Naive thymus-derived CD8-positive, alpha-beta T cell (primary cell): ENCODE results near the gene NKAPL. TPM values are rescaled to one million over a fixed set of nuclear protein-coding genes. Genes with fewer than 3 reads are reported as not detected.

Experiments
- ATAC-seq, 2 donors: fragments of 150-1000 bp; cut with Tn5 transposase in 1 of 2; sonication (Bioruptor Pico), chemical (Tn5 transposase) in 1 of 2; 1 replicate in 1 of 2; 2 replicates in 1 of 2; pipeline ENCODE4 v1.10.0; 2021; ENCODE audit warnings: mild to moderate bottlenecking in 2 of 2, moderate library complexity in 2 of 2
- POLR2A ChIA-PET: fragments of 350-600 bp; sonication (Branson Sonifier 250); formaldehyde crosslinking; loops from one replicate; lab custom pipeline; 2021; ENCODE audit warnings: antibody characterized with exemption; lab: Charles Lee
- DNase-seq, 10 donors: peaks; one replicate each; pipeline versions ENCODE4 v3.0.0 to v3.0.0-alpha.2; 2020 to 2022
- H3K27ac Mint-ChIP-seq, 10 donors: one replicate each; pipeline ENCODE4 v1.8.0; 2020 to 2022; ENCODE audit warnings: mild to moderate bottlenecking in 10 of 10, mixed read lengths in 10 of 10, moderate library complexity in 4 of 10, inconsistent platforms in 1 of 10
- H3K27me3 Mint-ChIP-seq, 5 donors: one replicate each; pipeline ENCODE4 v1.8.0; 2021 to 2022; ENCODE audit warnings: mixed read lengths in 5 of 5
- H3K36me3 Mint-ChIP-seq, 3 donors: one replicate each; pipeline ENCODE4 v1.8.0; 2020 to 2022; ENCODE audit warnings: mixed read lengths in 3 of 3, mild to moderate bottlenecking in 2 of 3, inconsistent platforms in 1 of 3
- H3K4me1 Mint-ChIP-seq, 4 donors: one replicate each; pipeline ENCODE4 v1.8.0; 2021 to 2022; ENCODE audit warnings: mixed read lengths in 4 of 4
- H3K4me3 Mint-ChIP-seq, 10 donors: one replicate each; pipeline ENCODE4 v1.8.0; 2020 to 2022; ENCODE audit warnings: mild to moderate bottlenecking in 10 of 10, mixed read lengths in 10 of 10, moderate library complexity in 6 of 10, inconsistent platforms in 1 of 10
- H3K9me3 Mint-ChIP-seq, 9 donors: one replicate each; pipeline ENCODE4 v1.8.0; 2020 to 2022; ENCODE audit warnings: mixed read lengths in 9 of 9, mild to moderate bottlenecking in 3 of 9, inconsistent platforms in 1 of 9, moderate library complexity in 1 of 9
- polyA plus RNA-seq, 3 donors: library from polyadenylated mRNA; unstranded; fragments of 300-500 nt; fragmentation: Illumina TruSeq; gene quantifications; one replicate each; pipeline ENCODE4 v1.2.3, GENCODE V29; 2021
- total RNA-seq, 8 experiments: library from RNA in 2 of 8; stranded (reverse) in 2 of 8; gene quantifications; one replicate each; pipeline ENCODE4 v1.2.3 and lab custom pipeline; 2021 to 2026

The NKAPL gene
- total and polyA plus RNA-seq, 5 experiments from 2014 or later = 0.26 to 1.7 (median 1.2) TPM; not detected in 2

DNA sequence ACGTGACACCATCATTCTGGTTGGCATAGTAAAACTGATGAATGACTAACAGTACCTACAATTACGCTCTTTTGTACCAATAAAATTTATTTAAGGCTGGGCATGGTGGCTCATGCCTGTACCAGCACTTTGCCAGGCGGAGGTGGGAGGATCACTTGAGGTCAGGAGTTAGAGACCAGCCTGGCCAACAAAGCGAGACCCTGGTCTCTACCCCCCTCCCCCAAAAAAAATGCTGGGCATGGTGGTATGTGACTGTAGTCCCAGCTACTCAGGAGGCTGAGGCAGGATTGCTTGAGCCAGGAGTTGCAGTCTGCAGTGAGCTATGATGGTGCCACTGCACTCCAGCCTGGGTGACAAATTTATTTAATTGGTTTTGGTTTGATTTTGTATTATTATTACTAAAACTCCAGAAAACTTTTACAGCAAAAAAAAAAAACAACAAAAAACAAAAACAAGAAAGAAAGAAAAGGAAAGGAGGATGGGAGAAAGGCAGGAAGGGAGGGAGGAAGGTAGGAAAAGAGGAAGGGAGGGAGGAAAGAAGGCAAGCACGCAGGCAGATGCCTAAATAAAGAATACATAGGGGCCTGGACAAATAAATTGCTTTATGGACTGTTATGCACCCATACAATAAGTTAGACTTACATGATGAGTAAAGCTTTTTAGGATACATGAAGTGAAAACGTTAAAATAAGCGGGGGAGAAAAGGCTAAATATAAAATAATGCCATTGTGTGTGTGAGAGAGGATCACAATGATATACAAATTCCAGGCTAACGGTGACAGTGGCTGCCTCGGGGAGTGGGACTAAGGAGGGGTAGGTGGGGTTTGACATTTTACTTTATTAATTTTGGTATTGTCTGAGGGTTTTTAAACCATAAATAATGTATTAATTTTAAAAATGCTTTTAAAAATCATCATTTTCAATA lies 34.7 kb upstream of the NKAPL start:
- peak overlapping the region in 3 of 10 donors; percentile 0 to 83 (median 44) for H3K27ac Mint-ChIP-seq
- POLR2A ChIA-PET = interaction anchor here (0.8 kb wide), 1 partner anchor 28 kb away, joined by 8 read pairs; the partner anchor contains the start of gene ZKSCAN4
- H3K9me3 Mint-ChIP-seq = peaks cover 0 to 7% (median 0%) of the 10 kb centered on the region in 9 donors
- ATAC-seq = peak in 1 of 2 donors; percentile 26
- H3K36me3 Mint-ChIP-seq = peaks cover 0 to 13% (median 6%) of the 10 kb centered on the region in 3 donors
- H3K27me3 Mint-ChIP-seq = peaks cover 35 to 50% (median 42%) of the 10 kb centered on the region in 5 donors
- no peak for DNase-seq
- peak overlapping the region; percentile 65 to 93 (median 90) for H3K4me3 Mint-ChIP-seq
- H3K4me1 Mint-ChIP-seq = peaks cover 4 to 18% (median 15%) of the 10 kb centered on the region in 4 donors

DNA sequence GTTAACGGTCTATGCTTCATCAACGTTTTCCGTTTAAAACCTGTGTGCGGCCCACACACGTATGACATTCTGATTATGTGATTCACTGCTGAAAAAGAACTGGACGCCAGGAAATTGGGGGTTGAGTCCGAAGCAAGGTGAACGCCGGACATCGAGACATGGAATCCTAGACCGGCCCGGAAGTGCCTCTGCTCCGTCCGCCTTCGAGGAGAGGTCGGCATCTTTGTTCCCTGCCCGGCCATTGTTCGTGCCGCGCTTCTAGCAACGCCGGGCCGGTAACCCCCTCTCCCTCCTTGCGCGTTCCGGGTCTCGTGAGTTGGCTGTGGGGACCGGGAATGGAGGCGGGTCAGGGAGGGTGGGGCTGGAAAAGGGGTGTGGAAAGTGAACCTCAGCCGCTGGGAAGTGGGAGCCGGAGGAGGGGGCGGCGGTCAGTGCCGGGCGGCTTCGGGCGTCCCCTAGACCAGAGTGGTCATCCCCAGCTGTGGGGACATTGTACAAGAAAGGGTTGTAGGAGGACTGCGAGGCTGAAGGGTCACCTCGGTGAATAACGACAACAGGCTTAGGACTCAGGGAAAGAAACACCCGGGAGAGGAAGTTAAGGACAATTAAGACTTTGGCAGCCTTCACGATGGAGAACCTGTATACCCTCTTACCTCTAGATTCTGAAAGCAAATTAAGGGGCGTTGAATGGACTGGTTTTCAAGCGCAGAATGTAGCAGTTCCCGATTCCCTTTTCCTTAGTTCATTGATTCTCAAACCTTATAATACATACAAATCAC lies 33.9 kb upstream of the NKAPL start, which contains the start of gene ZSCAN9:
Gene ZSCAN9, plus strand, starts transcription at position 220 of the 779 bp plus-strand sequence. CDS start 1,810 bp downstream, outside the sequence.
- Mint-ChIP-seq H3K4me3 (peak within 1 kb of the TSS; percentile 65 to 93 (median 90)), H3K9me3 (peaks cover 0 to 7% (median 0%) of the 10 kb centered on the region in 9 donors), H3K4me1 (peaks cover 4 to 18% (median 15%) of the 10 kb centered on the region in 4 donors), H3K36me3 (peaks cover 4 to 13% (median 7%) of the 10 kb centered on the region in 3 donors), H3K27ac (peak within 1 kb of the TSS in 7 of 10 donors; percentile 0 to 83 (median 57)), H3K27me3 (peaks cover 33 to 46% (median 39%) of the 10 kb centered on the region in 5 donors)
- POLR2A ChIA-PET = no interaction called here
- DNase-seq = peak in 1 of 10 donors; percentile 25
- peak; percentile 53 to 83 for ATAC-seq

DNA sequence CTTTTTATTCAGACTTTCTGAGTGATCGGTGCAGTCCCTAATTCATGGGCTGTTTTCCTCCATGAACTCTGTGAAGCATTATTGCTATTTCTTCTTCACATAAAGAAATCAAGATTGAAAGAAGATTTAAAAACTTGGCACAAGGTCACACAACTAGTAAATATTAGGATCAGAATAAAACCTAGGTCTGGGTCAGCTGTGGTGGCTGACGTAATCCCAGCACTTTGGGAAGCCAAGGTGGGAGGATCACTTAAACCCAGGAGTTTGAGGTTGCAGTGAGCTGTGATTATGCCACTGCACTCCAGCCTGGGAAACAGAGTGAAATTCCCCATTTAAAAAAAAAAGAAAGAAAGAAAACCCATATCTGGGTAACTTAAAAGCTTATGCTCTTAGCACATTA lies 32.6 kb upstream of the NKAPL start:
- peak overlapping the region in 1 of 10 donors; percentile 23 for H3K4me3 Mint-ChIP-seq
- POLR2A ChIA-PET = interaction anchor here (0.7 to 1.0 kb wide), 2 partner anchors 58 to 86 kb away, joined by 3 read pairs; no protein-coding TSS in a partner anchor
- H3K27me3 Mint-ChIP-seq = peaks cover 27 to 39% (median 28%) of the 10 kb centered on the region in 5 donors
- H3K27ac Mint-ChIP-seq = no peak overlapping the region
- ATAC-seq = no peak
- H3K36me3 Mint-ChIP-seq = peaks cover 4 to 13% (median 11%) of the 10 kb centered on the region in 3 donors
- H3K4me1 Mint-ChIP-seq = peaks cover 4 to 18% (median 15%) of the 10 kb centered on the region in 4 donors
- peaks cover 0 to 7% (median 0%) of the 10 kb centered on the region in 9 donors for H3K9me3 Mint-ChIP-seq
- DNase-seq = no peak

DNA sequence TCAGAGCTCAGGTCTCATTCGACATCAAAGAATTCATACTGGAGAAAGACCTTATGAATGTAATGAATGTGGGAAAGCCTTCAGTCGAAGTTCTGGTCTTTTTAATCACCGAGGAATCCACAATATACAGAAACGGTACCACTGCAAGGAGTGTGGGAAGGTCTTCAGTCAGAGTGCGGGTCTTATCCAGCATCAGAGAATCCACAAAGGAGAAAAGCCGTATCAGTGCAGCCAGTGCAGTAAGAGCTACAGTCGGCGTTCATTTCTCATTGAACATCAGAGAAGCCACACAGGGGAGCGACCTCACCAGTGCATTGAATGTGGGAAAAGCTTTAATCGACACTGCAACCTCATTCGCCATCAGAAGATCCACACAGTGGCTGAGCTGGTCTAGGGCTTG lies 26.3 kb upstream of the NKAPL start:
- POLR2A ChIA-PET = no interaction called here
- Mint-ChIP-seq H3K4me1 (no peaks in the 10 kb centered on the region), H3K27ac (no peak overlapping the region), H3K9me3 (peaks cover 0 to 2% (median 0%) of the 10 kb centered on the region in 9 donors), H3K36me3 (peaks cover 0 to 29% (median 4%) of the 10 kb centered on the region in 3 donors), H3K4me3 (no peak overlapping the region), H3K27me3 (peaks cover 3 to 13% (median 6%) of the 10 kb centered on the region in 5 donors)
- DNase-seq (no peak), ATAC-seq (no peak)

DNA sequence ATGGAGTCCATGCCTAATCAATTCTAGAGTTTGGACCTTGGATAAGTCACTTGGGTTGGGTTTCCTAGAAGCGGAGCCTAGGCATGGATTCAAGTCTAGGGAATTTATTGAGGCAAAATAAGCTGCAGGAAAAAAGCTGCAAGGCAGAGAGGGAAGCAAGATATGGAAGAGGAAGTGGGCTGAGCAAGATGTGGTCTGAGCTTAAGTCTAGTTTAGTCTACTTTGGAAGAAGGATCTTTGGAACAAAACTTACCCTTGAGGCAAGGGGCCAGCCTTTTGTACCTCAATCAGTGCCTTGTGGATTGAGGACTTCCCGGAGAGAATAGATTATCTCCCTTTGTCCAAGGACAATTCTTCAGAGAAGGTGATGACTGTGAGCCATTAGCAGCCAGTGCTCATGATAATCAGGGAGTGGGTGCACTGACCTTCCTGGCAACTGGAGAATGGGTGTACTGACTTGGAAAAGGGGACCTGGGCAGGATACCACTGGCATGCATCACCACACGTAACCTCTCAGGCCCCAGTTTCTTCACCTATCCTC lies 23.1 kb upstream of the NKAPL start:
- H3K4me3 Mint-ChIP-seq = no peak overlapping the region
- DNase-seq (no peak), ATAC-seq (no peak)
- H3K36me3 Mint-ChIP-seq = peaks cover 0 to 25% (median 0%) of the 10 kb centered on the region in 3 donors
- peaks cover 2 to 13% (median 6%) of the 10 kb centered on the region in 5 donors for H3K27me3 Mint-ChIP-seq
- no peaks in the 10 kb centered on the region for H3K4me1 Mint-ChIP-seq
- H3K9me3 Mint-ChIP-seq = peaks cover 0 to 2% (median 0%) of the 10 kb centered on the region in 9 donors
- POLR2A ChIA-PET = no interaction called here
- H3K27ac Mint-ChIP-seq = peak overlapping the region in 1 of 10 donors; percentile 74

DNA sequence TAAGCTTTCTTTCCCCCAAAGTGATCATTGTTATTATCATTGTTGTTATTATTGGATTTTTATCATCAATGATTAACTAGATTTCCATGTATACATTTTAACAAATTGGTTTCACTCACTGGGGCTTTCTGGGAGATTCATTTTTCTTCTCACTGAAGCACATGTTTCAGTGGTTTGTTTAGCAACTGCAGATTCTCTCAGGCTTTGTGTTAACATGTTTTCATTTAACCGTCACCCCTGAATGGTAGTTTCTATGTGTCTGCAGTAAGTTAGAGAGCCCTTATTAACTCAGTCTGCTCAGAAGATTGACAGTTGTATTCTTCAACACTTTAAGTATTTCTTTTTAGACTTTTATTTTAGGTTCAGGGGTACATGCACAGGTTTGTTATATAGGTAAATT lies 19.5 kb upstream of the NKAPL start:
- Mint-ChIP-seq H3K27me3 (peaks cover 0 to 13% (median 6%) of the 10 kb centered on the region in 5 donors), H3K4me1 (no peaks in the 10 kb centered on the region), H3K27ac (no peak overlapping the region), H3K9me3 (no peaks in the 10 kb centered on the region), H3K36me3 (peaks cover 5 to 15% (median 13%) of the 10 kb centered on the region in 3 donors), H3K4me3 (no peak overlapping the region)
- ATAC-seq (no peak), DNase-seq (no peak)
- POLR2A ChIA-PET = no interaction called here

DNA sequence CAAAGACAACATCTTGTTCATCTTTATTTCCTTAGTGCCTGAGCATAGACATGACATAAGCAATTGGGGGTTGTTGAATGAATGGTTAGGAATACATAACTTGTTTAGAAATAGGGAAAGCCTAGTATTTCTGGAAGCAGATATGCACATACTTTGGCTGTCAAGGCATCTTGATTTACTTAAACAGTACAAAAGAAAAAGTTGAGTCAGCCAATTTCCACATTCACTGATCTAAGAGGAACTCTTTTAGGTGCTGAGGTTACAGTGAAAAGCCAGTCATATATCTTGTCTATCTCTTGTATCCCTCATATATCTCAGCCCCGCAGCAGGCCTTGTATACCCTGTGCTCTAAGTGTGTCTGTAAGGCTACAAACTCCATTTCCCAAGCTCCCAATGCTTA lies 18.6 kb upstream of the NKAPL start:
- Mint-ChIP-seq H3K36me3 (peaks cover 5 to 23% (median 15%) of the 10 kb centered on the region in 3 donors), H3K27me3 (peaks cover 0 to 11% (median 0%) of the 10 kb centered on the region in 5 donors), H3K4me1 (peaks cover 0 to 2% (median 0%) of the 10 kb centered on the region in 4 donors), H3K9me3 (no peaks in the 10 kb centered on the region), H3K27ac (no peak overlapping the region), H3K4me3 (no peak overlapping the region)
- DNase-seq = no peak
- POLR2A ChIA-PET = no interaction called here
- ATAC-seq = no peak

DNA sequence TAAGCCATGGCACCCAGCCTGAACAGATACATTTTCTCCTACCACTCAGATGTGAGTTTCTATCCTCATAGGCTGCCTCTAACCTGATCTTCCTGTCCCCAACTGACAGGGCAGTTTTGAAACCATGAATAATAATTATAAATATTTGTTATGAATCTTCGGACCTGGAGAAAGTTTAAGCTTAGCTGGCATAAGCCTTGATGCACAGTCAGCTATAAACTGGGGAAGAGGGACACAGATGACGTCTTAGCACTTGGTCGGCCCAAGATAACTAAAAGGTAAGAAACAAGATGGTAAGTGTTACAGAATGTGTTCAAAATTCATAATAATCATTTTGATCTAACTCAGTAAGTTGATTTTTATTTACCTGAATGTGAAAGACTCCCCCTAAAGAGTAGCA lies 15.2 kb upstream of the NKAPL start:
- Mint-ChIP-seq H3K4me1 (peaks cover 6 to 16% (median 12%) of the 10 kb centered on the region in 4 donors), H3K36me3 (peaks cover 5 to 58% (median 29%) of the 10 kb centered on the region in 3 donors)

DNA sequence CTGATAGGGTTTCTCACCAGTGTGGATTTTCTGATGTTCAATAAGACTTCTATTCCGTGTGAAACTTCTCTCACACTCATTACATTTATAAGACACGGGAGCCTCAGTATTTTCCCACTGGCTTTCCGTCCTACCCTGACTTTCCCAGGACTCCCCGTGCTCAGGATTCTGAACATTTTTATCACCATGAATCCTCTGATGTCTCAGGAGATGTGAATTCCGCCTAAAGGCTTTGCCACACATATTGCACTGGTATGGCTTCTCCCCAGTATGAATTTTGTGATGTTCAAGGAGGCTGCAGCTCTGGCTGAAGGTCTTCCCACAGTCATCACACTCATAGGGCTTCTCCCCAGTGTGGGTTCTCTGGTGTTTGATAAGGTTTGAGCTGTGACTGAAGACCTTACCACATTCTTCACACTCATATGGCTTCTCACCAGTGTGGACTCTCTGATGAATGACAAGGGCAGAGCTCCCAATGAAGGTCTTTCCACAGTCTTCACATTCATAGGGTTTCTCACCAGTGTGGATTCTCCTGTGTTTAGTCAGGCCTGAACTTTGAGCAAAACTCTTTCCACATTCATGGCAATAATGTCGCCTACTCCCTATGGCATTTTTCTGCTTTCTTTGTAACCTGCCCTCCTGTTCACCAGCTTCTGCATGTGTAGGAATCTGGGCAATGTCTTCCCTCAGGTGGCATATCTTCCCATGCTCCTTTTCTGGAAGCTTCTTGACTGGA lies 13.7 kb upstream of the NKAPL start:
- Mint-ChIP-seq H3K27me3 (no peaks in the 10 kb centered on the region), H3K4me1 (peaks cover 16 to 26% (median 21%) of the 10 kb centered on the region in 4 donors), H3K36me3 (peaks cover 5 to 66% (median 31%) of the 10 kb centered on the region in 3 donors), H3K4me3 (no peak overlapping the region), H3K27ac (no peak overlapping the region), H3K9me3 (no peaks in the 10 kb centered on the region)
- no peak for DNase-seq
- POLR2A ChIA-PET = no interaction called here
- no peak for ATAC-seq

More for the DNA sequence above, 15.2 kb upstream of the NKAPL start:
- Mint-ChIP-seq H3K9me3 (no peaks in the 10 kb centered on the region), H3K27me3 (no peaks in the 10 kb centered on the region), H3K4me3 (no peak overlapping the region), H3K27ac (no peak overlapping the region)
- ATAC-seq (no peak), DNase-seq (no peak)
- POLR2A ChIA-PET = no interaction called here

DNA sequence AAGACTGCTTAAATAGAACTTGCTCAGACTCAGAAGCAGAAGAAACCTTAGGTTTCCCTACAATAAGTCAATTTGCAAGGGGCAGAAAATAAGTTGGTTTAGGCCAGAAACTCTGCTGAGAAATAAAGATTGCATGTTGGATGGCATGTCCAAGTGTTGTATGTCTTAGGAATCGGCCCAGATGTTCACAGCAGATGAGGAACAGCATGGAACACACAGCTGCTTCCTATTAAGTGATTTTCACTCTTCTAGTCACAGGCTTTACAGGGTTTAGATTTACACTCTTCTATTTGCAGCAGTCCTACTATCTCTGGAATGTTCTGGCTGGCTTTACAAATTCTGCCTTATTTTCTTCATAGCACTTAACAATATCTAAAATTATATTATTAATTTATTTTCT lies 10.2 kb upstream of the NKAPL start:
- Mint-ChIP-seq H3K9me3 (peaks cover 0 to 10% (median 0%) of the 10 kb centered on the region in 9 donors), H3K27ac (no peak overlapping the region), H3K27me3 (no peaks in the 10 kb centered on the region), H3K36me3 (peaks cover 5 to 58% (median 29%) of the 10 kb centered on the region in 3 donors), H3K4me3 (no peak overlapping the region), H3K4me1 (peaks cover 29 to 52% (median 47%) of the 10 kb centered on the region in 4 donors)
- DNase-seq (no peak), ATAC-seq (no peak)
- POLR2A ChIA-PET = no interaction called here

DNA sequence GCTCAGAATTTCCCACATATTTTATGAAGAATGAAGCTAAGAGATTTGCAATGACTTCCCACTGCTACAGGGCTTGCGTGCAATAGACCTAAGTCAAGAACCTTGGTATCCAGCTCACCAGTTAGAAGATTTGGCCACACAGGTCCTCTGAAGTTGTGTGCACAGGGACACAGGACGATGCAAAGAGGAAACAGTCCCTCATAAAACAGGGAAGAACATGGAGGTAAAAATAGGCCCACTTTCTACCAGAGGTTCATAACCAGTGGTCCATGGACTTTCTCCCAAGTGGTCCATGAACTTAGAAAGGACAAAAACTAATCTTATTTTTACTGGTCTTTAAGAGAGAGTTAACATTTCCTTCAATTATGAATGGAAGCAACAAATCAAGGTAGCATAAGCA lies 8.3 kb upstream of the NKAPL start:
- Mint-ChIP-seq H3K36me3 (peaks cover 0 to 40% (median 13%) of the 10 kb centered on the region in 3 donors), H3K9me3 (peaks cover 0 to 10% (median 0%) of the 10 kb centered on the region in 9 donors), H3K27ac (peak overlapping the region in 7 of 10 donors; percentile 3 to 84 (median 62)), H3K4me1 (peaks cover 26 to 52% (median 47%) of the 10 kb centered on the region in 4 donors), H3K27me3 (no peaks in the 10 kb centered on the region), H3K4me3 (peak overlapping the region; percentile 55 to 98 (median 83))
- no peak for DNase-seq
- POLR2A ChIA-PET = interaction anchor here (1.2 kb wide), 1 partner anchor 103 kb away, joined by 3 read pairs; no protein-coding TSS in a partner anchor
- no peak for ATAC-seq
